Osteocyte (in vitro differentiated cells): ENCODE measurements around the gene ERRFI1. TPM values are rescaled to one million over a fixed set of nuclear protein-coding genes. Genes with fewer than 3 reads are reported as not detected.
"Not testable (repeated sequence)": the region's sequence is repeated elsewhere in the genome, so short reads cannot be mapped to it uniquely, and the experiment has no call there.

Source experiments
- DNase-seq: peaks from one replicate; pipeline ENCODE4 v3.0.0; 2021; ENCODE audit warnings: mixed read lengths; ENCODE audit not compliant: unreplicated experiment; ENCODE audit errors: extremely low spot score
- H3K27ac Mint-ChIP-seq: one replicate; pipeline ENCODE4 v1.8.0; 2021; ENCODE audit warnings: mild to moderate bottlenecking, mixed read lengths; ENCODE audit not compliant: unreplicated experiment
- H3K27me3 Mint-ChIP-seq: one replicate; pipeline ENCODE4 v1.8.0; 2021; ENCODE audit warnings: mixed read lengths; ENCODE audit not compliant: unreplicated experiment
- H3K36me3 Mint-ChIP-seq: one replicate; pipeline ENCODE4 v1.8.0; 2021; ENCODE audit warnings: mixed read lengths; ENCODE audit not compliant: unreplicated experiment
- H3K4me1 Mint-ChIP-seq: one replicate; pipeline ENCODE4 v1.8.0; 2021; ENCODE audit warnings: mixed read lengths; ENCODE audit not compliant: unreplicated experiment
- H3K4me3 Mint-ChIP-seq: one replicate; pipeline ENCODE4 v1.8.0; 2021; ENCODE audit warnings: mild to moderate bottlenecking, moderate library complexity, mixed read lengths; ENCODE audit not compliant: unreplicated experiment
- H3K9me3 Mint-ChIP-seq: one replicate; pipeline ENCODE4 v1.8.0; 2021; ENCODE audit warnings: mixed read lengths; ENCODE audit not compliant: unreplicated experiment
- long read RNA-seq: library from polyadenylated mRNA; unstranded; transcript quantifications from one replicate; pipeline ENCODE4 v2.0.0, GENCODE V29; 2021
- total RNA-seq: library from RNA; stranded (reverse); gene quantifications from 2 replicates; pipeline ENCODE4 v1.2.1, GENCODE V29; 2021
- TF ChIP-seq, protein P1 (sequence below): fragments of 200-600 bp; sonication (generic); IDR thresholded peaks from 2 replicates; pipeline ENCODE4 v1.5.0; 2021; ENCODE audit warnings: antibody characterized with exemption, mild to moderate bottlenecking, moderate library complexity

Gene ERRFI1, protein sequence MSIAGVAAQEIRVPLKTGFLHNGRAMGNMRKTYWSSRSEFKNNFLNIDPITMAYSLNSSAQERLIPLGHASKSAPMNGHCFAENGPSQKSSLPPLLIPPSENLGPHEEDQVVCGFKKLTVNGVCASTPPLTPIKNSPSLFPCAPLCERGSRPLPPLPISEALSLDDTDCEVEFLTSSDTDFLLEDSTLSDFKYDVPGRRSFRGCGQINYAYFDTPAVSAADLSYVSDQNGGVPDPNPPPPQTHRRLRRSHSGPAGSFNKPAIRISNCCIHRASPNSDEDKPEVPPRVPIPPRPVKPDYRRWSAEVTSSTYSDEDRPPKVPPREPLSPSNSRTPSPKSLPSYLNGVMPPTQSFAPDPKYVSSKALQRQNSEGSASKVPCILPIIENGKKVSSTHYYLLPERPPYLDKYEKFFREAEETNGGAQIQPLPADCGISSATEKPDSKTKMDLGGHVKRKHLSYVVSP
- total RNA-seq = 84.2 and 96.6 TPM in 2 replicates
- long read RNA-seq, transcript ERRFI1-201 (4 exons, 3,104 nt) = major isoform, 9 of 27 reads
- long read RNA-seq, partial matches to known transcripts = 13 of 27 reads
- long read RNA-seq, other reads (novel, unspliced or antisense) = 2 of 27 reads

DNA sequence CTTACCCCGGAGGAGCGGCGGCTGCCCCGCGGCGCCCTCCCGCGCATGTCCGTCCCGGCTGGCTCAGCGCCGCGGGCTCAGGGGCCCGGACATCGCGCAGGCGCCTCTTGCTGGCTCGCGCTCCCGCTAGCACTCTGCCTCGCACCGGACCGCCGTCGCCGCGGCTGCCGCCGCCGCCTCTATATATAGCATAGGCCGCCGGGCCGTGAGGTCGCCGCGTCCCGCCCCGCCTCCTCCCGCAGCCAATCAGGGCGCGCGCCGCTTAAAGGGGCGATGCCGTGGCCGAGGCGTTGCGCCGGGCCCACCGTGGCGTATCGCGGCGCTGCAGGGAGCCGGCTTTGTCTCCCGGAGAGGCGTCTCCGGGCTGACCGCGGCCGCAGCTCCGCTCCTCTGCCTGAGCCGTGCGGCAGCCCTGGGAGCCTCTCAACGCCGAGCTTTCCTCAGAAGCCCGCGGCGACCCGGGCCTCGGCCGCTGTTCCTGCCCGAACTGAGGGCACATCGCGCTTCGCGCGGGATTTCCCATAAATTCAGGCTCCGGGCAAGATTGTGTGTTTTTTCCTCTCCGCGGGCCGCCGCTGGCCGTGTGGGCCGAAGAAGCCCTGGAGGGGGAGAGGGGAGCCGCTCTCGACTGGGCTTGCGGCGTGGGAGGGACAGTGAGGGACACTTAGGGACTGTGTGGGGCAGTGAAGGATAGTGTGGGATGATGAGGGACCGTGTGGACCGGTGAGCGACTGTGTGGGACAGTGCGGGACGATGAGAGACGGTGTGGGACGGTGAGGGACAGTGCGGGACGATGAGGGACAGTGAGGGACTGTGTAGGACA lies at the start of gene ERRFI1:
Gene ERRFI1, minus strand, starts transcription at position 157 of the 823 bp plus-strand sequence. CDS start 10,690 bp downstream, outside the sequence.
- Mint-ChIP-seq H3K4me1 (peaks cover 64% of the 10 kb centered on the region), H3K27ac (peak within 1 kb of the TSS; percentile 96), H3K9me3 (no peaks in the 10 kb centered on the region), H3K27me3 (no peaks in the 10 kb centered on the region), H3K36me3 (peaks cover 5% of the 10 kb centered on the region), H3K4me3 (peak within 1 kb of the TSS; percentile 87)
- TF ChIP-seq, protein P1, sequence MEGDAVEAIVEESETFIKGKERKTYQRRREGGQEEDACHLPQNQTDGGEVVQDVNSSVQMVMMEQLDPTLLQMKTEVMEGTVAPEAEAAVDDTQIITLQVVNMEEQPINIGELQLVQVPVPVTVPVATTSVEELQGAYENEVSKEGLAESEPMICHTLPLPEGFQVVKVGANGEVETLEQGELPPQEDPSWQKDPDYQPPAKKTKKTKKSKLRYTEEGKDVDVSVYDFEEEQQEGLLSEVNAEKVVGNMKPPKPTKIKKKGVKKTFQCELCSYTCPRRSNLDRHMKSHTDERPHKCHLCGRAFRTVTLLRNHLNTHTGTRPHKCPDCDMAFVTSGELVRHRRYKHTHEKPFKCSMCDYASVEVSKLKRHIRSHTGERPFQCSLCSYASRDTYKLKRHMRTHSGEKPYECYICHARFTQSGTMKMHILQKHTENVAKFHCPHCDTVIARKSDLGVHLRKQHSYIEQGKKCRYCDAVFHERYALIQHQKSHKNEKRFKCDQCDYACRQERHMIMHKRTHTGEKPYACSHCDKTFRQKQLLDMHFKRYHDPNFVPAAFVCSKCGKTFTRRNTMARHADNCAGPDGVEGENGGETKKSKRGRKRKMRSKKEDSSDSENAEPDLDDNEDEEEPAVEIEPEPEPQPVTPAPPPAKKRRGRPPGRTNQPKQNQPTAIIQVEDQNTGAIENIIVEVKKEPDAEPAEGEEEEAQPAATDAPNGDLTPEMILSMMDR = no peak
- peak; percentile 99 for DNase-seq

DNA sequence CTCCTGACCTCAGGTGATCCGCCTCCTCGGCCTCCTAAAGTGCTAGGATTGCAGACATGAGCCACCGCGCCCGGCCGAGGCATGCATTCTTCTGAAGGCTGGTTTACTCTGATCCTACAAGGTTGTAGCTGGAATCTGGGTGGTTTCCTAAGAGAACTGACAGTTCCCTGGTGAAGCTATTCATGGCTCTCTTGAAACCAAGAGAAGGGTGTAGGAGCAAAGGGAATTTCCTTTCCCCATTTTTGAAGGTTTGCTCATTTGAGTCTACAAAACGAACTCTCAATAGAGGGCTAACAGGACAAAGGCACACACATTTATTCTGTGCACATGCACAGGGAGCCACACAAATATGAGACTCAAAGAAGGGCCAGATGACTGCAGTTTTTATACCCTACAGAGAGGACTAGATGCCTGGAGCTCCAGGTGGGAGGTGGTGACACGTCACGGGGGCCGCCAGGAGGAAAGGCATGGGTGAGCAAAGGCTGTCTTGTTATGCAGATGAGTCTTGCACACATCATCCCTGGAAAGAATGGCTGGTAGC lies 49.5 kb upstream of the ERRFI1 start:
- DNase-seq = no peak
- Mint-ChIP-seq H3K4me3 (no peak overlapping the region), H3K27me3 (no peaks in the 10 kb centered on the region), H3K27ac (peak overlapping the region; percentile 90), H3K9me3 (no peaks in the 10 kb centered on the region), H3K36me3 (no peaks in the 10 kb centered on the region), H3K4me1 (peaks cover 70% of the 10 kb centered on the region)
- TF ChIP-seq, protein P1 = no peak

DNA sequence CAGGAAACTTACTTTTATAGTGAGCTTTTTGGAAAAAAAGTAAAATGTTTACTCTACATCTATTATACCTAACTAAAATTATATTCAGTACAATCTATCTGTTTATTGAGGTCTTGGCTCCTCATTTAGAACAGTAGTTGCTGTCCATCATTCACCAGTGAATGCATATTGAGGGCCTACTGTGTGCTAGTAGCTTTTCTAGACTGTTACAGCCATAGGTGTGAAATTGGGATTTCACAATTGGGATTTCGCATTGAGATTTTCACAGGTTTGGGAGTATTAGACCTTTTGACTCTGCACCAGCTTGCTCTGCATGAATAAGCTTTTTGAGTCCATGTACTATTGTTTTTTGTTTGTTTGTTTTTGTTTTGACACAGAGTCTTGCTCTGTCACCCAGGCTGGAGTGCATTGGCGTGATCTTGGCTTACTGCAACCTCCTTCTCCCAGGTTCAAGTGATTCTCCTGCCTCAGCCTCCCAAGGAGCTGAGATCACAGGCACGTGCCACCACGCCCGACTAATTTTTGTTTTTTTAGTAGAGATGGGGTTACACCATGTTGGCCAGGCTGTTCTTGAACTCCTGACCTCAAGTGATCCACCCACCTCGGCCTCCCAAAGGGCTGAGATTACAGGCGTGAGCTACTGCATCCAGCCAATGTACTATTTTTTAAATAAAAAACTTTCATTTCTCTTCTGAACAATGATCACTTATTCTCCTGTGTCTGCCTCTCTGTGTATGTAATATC lies 47.2 kb upstream of the ERRFI1 start:
- no peak for DNase-seq
- TF ChIP-seq, protein P1 = no peak
- Mint-ChIP-seq H3K27me3 (no peaks in the 10 kb centered on the region), H3K4me3 (no peak overlapping the region), H3K9me3 (no peaks in the 10 kb centered on the region), H3K27ac (no peak overlapping the region), H3K36me3 (no peaks in the 10 kb centered on the region), H3K4me1 (peaks cover 60% of the 10 kb centered on the region)

DNA sequence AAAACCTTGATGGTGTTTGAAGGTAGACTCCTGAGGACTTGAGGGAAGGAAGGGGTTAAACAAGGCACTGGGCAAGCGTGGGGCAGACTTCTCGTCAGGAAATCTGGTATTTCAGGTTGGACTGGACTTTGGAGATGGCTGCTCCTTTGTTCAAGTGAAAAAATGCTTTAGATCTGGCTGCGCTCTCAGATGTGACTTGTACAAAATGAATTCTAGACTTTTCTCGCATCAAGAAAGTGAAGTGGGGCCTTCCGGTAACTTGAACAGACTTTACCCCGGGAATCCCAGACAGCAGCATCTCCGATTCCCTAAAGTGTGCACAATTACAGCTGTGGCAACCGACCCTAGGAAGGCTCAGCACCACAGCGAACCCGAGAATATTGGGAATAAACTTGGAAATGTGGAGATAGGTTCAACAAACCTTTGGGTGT lies 44.3 kb upstream of the ERRFI1 start:
- peaks cover under 1% of the 10 kb centered on the region for H3K9me3 Mint-ChIP-seq
- TF ChIP-seq, protein P1 = no peak
- no peak overlapping the region for H3K4me3 Mint-ChIP-seq
- no peak for DNase-seq
- peaks cover 33% of the 10 kb centered on the region for H3K4me1 Mint-ChIP-seq
- H3K27me3 Mint-ChIP-seq = no peaks in the 10 kb centered on the region
- H3K36me3 Mint-ChIP-seq = peaks cover 2% of the 10 kb centered on the region
- peak overlapping the region; percentile 86 for H3K27ac Mint-ChIP-seq

DNA sequence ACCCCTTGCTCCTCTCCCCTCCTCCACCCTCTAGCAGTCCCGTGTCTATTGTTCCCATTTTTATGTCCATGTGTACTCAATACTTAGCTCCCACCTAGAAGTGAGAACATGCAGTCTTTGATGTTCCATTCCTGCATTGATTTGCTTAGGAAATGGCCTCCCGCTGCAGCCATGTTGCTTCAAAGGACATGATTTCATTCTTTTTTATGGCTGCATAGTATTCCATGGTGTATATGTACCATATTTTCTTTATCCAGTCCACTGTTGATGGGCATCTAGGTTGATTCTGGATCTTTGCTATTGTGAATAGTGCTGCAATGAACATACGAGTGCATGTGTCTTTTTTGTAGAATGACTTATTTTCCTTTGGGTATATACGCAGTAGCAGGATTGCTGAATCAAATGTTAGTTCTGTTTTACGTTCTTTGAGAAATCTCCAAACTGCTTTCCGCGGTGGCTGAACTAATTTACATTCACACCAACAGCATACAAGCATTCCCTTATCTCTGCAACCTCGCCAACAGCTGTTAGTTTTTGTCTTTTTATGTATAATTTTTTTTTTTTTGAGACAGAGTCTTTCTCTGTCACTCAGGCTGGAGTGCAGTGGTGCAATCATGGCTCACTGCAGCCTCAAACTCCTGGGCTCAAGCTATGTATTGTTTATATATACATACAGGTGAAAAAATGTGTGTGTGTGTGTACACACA lies 43.7 kb upstream of the ERRFI1 start:
- peaks cover 32% of the 10 kb centered on the region for H3K4me1 Mint-ChIP-seq
- not testable (repeated sequence) for H3K36me3 Mint-ChIP-seq, H3K4me3 Mint-ChIP-seq, H3K27ac Mint-ChIP-seq, H3K27me3 Mint-ChIP-seq, DNase-seq, H3K9me3 Mint-ChIP-seq
